ENCODE data around the gene GPRASP1.

GPRASP1 gene

DNA sequence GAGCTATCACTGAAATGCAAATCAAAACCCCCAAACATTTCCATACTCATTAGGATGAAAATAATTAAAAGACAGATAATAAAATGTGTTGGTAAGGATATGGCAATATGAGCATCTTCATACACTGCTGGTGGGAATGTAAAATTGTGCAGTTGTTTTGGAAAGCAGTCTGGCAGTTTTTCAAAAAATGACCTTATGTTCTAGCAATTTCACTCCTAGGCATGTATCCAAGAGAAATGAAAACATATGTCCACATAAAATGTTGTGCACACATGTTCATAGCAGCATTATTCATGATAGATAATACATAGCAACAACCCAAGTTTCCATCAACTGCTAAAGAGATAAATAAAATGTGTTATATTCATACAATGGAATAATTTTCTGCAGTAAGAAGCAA, 46.2 kb downstream of the GPRASP1 start:
- Histone ChIP-seq H3K27ac (ENCODE audit: insufficient read depth in 1 of 2, low read depth in 1 of 2, low read length in 2 of 2, poor library complexity in 1 of 2, severe bottlenecking in 2 of 2) (no peak overlapping the region), H3K9me3 (ENCODE audit: control extremely low read depth in 1 of 5, control insufficient read depth in 4 of 5, insufficient read depth in 2 of 5, low read depth in 1 of 5, low read length in 4 of 5) (peaks cover 0 to 2% (median 0%) of the 10 kb centered on the region in 5 experiments), H3K4me3 (ENCODE audit: control insufficient read depth in 1 of 7, extremely low read depth in 1 of 7, insufficient read depth in 4 of 7, low read depth in 2 of 7, low read length in 6 of 7) (no peak overlapping the region), H3K36me3 (ENCODE audit: control insufficient read depth in 4 of 4, insufficient read depth in 4 of 4, low read length in 3 of 4) (no peaks in the 10 kb centered on the region), H3K4me1 (ENCODE audit: control extremely low read depth in 1 of 4, control insufficient read depth in 4 of 4, insufficient read depth in 4 of 4, low read length in 3 of 4) (no peaks in the 10 kb centered on the region), H3K27me3 (replicated peaks in 2 of 5; ENCODE audit: control insufficient read depth in 4 of 5, insufficient read depth in 5 of 5, low read length in 4 of 5) (no peaks in the 10 kb centered on the region)
- CTCF ChIA-PET = no interaction called here
- POLR2A ChIA-PET = no interaction called here
- DNase-seq = no peak
